ENCODE results near the gene ARFGAP2.

ARFGAP2 gene

GRCh38 chr11:47131136-47131535 lies 45.5 kb downstream of the ARFGAP2 start:
- TF ChIP-seq, protein P1, sequence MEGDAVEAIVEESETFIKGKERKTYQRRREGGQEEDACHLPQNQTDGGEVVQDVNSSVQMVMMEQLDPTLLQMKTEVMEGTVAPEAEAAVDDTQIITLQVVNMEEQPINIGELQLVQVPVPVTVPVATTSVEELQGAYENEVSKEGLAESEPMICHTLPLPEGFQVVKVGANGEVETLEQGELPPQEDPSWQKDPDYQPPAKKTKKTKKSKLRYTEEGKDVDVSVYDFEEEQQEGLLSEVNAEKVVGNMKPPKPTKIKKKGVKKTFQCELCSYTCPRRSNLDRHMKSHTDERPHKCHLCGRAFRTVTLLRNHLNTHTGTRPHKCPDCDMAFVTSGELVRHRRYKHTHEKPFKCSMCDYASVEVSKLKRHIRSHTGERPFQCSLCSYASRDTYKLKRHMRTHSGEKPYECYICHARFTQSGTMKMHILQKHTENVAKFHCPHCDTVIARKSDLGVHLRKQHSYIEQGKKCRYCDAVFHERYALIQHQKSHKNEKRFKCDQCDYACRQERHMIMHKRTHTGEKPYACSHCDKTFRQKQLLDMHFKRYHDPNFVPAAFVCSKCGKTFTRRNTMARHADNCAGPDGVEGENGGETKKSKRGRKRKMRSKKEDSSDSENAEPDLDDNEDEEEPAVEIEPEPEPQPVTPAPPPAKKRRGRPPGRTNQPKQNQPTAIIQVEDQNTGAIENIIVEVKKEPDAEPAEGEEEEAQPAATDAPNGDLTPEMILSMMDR (conservative IDR thresholded peaks at IDR 0.05; ENCODE audit: control insufficient read depth, insufficient read depth, low read depth, low read length) = no peak
- no peak overlapping the region for H3K4me3 ChIP-seq (ENCODE audit: control insufficient read depth, low read depth, low read length)
- no peak for DNase-seq (ENCODE audit: low read depth)

DNA sequence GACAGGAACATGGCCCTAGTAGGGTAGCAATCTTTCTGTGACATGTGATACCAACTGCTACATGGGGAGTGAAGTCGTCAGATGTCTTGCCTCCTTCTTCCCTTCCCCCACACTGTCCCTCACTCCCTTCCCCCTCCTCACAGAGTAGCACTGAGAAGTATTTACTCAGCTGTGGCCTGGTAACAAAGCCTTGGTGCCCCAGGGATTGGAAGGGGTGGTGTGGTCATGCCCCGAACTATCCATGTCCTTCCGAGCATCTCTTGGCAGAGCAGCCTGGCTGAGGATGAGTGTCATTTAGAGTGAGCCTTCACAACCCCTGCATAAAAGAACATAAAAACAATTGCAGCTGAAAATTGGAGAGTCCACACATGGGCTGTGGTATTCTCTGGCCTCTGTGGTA lies 46.1 kb downstream of the ARFGAP2 start:
- no peak for DNase-seq (ENCODE audit: low read depth)
- H3K4me3 ChIP-seq (ENCODE audit: control insufficient read depth, low read depth, low read length) = no peak overlapping the region
- TF ChIP-seq, protein P1 (conservative IDR thresholded peaks at IDR 0.05; ENCODE audit: control insufficient read depth, insufficient read depth, low read depth, low read length) = no peak

DNA sequence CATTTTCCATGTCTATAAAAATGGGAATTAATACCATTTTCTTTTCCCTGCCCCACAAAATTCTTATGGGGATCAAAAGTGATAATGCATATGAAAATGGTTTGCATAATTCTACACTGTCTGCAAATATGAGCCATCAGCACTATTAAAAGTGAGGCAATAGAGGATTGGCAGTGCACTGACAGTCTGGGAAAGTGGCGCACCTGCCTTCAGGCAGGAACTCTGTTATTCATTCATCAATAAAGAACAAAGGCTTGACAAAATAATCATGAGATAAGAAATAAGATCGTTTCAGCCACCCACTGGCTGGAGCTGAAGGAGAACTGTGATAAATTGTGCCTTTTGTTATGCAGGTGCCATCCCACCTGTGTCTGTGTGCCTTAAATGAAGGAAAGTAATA lies 49.5 kb downstream of the ARFGAP2 start:
- no peak for DNase-seq (ENCODE audit: low read depth)
- no peak overlapping the region for H3K4me3 ChIP-seq (ENCODE audit: control insufficient read depth, low read depth, low read length)
- TF ChIP-seq, protein P1 (conservative IDR thresholded peaks at IDR 0.05; ENCODE audit: control insufficient read depth, insufficient read depth, low read depth, low read length) = no peak

- no peak overlapping the region for H3K4me3 ChIP-seq (ENCODE audit: control insufficient read depth, low read depth, low read length)
- DNase-seq (ENCODE audit: low read depth) = no peak
- TF ChIP-seq, protein P1 (conservative IDR thresholded peaks at IDR 0.05; ENCODE audit: control insufficient read depth, insufficient read depth, low read depth, low read length) = no peak
Observed at GRCh38 chr11:47125083-47125482, 51.6 kb downstream of the ARFGAP2 start.

DNA sequence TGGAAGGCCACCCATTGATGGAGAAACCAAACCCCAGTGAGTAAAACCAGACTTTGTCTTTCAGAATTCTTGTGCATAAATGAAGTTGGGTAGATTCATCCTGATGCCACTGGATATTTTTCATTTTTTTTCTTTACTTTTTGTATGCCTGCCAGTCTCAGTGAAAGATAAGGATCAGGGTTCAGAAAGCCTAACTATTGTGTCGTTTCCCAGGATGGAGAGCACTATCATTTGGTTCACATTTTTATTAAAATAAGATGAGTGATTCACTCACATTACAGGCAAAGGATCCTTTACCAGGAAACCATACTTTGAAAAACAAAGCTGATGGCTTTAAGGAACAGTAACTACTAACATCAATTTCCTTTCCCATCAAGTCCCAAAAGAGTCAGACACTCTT lies 52.0 kb downstream of the ARFGAP2 start:
- H3K4me3 ChIP-seq (ENCODE audit: control insufficient read depth, low read depth, low read length) = no peak overlapping the region
- DNase-seq (ENCODE audit: low read depth) = no peak
- TF ChIP-seq, protein P1 (conservative IDR thresholded peaks at IDR 0.05; ENCODE audit: control insufficient read depth, insufficient read depth, low read depth, low read length) = no peak

DNA sequence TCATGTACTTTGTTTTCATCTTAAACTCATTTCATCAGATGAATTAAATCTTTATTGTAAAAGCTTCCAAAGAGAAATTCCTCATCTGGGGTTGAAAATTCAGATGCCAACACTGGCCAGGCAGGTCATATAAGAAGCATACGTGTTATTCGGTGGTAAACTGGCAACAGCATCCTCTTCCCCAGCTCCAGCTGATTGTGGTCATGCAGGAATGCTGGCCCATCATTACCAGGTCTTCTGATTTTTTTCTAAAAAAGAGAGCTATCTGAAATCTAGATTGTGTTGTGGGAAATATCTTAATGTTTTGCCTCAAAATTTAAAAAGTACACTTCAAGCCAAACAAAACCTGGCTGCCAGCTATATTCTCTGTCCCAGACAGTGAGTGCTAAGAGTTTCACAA lies 53.6 kb downstream of the ARFGAP2 start:
- TF ChIP-seq, protein P1 (conservative IDR thresholded peaks at IDR 0.05; ENCODE audit: control insufficient read depth, insufficient read depth, low read depth, low read length) = no peak
- no peak for DNase-seq (ENCODE audit: low read depth)

GRCh38 chr11:47121731-47122130 lies 54.9 kb downstream of the ARFGAP2 start:
- DNase-seq (ENCODE audit: low read depth) = no peak
- H3K4me3 ChIP-seq (ENCODE audit: control insufficient read depth, low read depth, low read length) = no peak overlapping the region
- TF ChIP-seq, protein P1 (conservative IDR thresholded peaks at IDR 0.05; ENCODE audit: control insufficient read depth, insufficient read depth, low read depth, low read length) = no peak

More for the DNA sequence above, 53.6 kb downstream of the ARFGAP2 start:
- no peak overlapping the region for H3K4me3 ChIP-seq (ENCODE audit: control insufficient read depth, low read depth, low read length)
